Stimulated activated naive CD4-positive, alpha-beta T cell treated with Interleukin-2 at 50 U/mL for 16 hours (primary cell): Measurements from ENCODE around the gene KRTAP2-3.

ENCODE experiments used
- DNase-seq: peaks from one replicate; lab custom pipeline; 2025; lab: John Stamatoyannopoulos, UW

Gene KRTAP2-3

GRCh38 chr17:41029633-41030245, 30.2 kb downstream of the KRTAP2-3 start, which contains the start of gene KRTAP1-4:
Gene KRTAP1-4 (minus strand): TSS chr17:41030195. CDS start chr17:41030078, 117 bp downstream.
- DNase-seq = no peak

GRCh38 chr17:41026715-41027471, 33.0 kb downstream of the KRTAP2-3 start, which contains the start of gene KRTAP1-5:
Gene KRTAP1-5 (minus strand): TSS chr17:41027208. CDS start chr17:41027155, 53 bp downstream.
- no peak for DNase-seq

GRCh38 chr17:41024697-41025096, 35.2 kb downstream of the KRTAP2-3 start:
- DNase-seq = no peak

GRCh38 chr17:41020336-41020735, 39.6 kb downstream of the KRTAP2-3 start:
- no peak for DNase-seq

GRCh38 chr17:41019415-41019814, 40.5 kb downstream of the KRTAP2-3 start:
- DNase-seq = no peak

GRCh38 chr17:41018541-41018940, 41.4 kb downstream of the KRTAP2-3 start:
- no peak for DNase-seq

GRCh38 chr17:41016578-41017215, 43.2 kb downstream of the KRTAP2-3 start:
- DNase-seq = no peak

- no peak for DNase-seq
Observed at GRCh38 chr17:41015454-41015853, 44.5 kb downstream of the KRTAP2-3 start.

- no peak for DNase-seq
Observed at GRCh38 chr17:41013606-41014005, 46.3 kb downstream of the KRTAP2-3 start.

- no peak for DNase-seq
Observed at GRCh38 chr17:41013181-41013580, 46.7 kb downstream of the KRTAP2-3 start.

GRCh38 chr17:41012326-41013120, 47.4 kb downstream of the KRTAP2-3 start:
- DNase-seq = no peak

- no peak for DNase-seq
Observed at GRCh38 chr17:41010441-41010840, 49.5 kb downstream of the KRTAP2-3 start.

GRCh38 chr17:41009936-41010335, 50.0 kb downstream of the KRTAP2-3 start:
- DNase-seq = no peak

GRCh38 chr17:41009301-41009760, 50.6 kb downstream of the KRTAP2-3 start:
- DNase-seq = no peak
